Femur (tissue), 1 donor: ENCODE measurements around the gene ALOX5AP.

ENCODE experiments used
- DNase-seq: peaks from one replicate; pipeline ENCODE4 v3.0.0-alpha.2; 2017

Gene ALOX5AP

DNA sequence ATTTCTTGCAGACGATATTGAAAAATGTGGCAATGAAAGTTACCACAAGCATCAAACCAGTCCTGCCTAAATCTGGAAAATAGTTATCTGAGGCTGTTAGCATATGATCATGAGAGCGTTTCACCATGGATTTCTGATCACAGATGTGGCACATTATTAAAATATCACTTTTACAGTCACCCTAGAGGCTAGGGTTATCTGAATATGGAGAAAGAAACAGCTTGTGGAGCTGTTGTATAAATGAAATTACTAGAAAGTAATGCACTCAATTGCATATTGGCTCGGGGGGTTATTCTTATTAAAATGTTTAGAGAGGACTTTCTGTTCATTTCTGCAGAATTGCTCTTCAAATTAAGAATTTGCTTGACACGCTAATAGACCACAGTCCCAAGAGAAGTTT, 35.6 kb downstream of the ALOX5AP start:
- DNase-seq, result no peak

DNA sequence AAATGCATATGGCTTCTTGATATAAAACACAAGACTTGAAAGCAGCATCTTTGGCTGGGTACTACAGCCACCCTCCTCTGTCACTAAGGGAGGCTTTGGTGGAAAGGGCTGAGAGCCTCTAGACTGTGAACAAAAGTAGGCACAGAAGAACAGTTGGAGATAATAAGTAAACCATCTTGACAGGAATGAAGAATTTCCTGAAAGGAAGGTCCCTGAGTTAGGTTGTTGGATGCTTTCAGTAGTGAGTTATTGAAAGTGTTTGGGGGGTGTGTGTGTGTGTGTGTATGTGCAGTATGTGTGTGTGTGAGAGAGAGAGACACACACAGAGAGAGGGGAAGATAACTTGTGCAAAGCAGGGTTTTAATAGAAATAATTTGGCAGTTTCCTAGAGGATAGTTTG, 38.2 kb downstream of the ALOX5AP start:
- DNase-seq, result no peak

DNA sequence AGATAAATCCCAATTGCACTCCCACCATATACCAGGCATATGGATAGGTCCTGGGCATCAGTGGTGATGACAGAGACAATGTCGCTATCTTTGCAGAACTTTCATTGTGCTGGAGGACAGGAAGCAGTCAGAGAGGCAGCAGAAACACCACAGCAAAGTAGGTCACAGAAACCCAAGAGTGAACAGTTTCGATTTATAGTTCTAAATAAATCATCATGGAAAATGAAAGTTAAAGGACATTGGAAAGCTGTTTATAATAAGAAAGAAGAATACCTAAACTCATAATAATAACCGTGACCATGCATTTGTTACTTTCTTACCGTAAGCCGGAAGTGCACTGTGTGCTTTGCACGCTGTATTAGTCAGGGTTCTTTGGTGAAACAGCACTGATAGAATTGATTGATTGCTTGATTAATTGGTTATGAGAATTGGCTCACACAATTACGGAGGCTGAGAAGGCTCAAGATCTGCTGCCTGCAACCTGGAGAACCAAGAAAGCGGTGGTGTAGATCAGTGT, 38.9 kb downstream of the ALOX5AP start:
- no peak for DNase-seq

DNA sequence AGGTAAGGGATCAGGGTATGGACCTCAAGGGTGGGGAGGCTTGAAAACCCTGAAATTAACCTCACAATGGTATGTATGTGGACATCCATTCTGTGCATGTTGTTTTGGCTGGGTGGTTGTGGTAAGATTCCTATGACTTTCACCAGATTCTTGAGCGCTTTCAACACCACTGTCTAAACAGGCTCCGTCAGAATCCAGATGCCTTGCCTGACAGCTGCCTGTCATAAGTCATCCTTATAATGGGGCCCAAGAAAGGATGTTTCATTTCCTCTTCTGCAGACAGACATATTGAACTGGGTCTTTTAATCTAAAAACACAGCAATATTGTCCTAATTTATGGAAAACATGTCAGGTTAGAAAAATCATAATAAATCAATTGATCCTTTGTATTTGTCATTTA, 41.3 kb downstream of the ALOX5AP start:
- no peak for DNase-seq

DNA sequence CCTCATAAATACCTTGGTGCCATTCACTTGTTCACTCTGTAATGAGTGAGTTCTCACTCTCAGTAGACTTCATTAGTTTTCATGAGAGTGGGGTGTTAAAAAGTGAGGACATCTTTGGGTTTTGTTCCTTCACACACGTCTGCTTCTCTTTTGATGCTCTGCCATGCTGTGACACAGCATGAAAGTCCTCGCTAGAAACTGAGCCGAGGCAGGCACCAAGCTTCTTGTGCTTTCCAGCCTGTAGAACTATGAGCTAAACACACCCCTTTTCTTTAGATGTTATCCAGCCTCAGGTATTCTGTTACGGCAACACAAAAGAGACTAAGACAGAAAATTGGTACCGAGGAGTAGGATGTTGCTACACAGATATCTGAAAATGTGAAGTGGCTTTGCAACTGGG, 43.7 kb downstream of the ALOX5AP start:
- no peak for DNase-seq

DNA sequence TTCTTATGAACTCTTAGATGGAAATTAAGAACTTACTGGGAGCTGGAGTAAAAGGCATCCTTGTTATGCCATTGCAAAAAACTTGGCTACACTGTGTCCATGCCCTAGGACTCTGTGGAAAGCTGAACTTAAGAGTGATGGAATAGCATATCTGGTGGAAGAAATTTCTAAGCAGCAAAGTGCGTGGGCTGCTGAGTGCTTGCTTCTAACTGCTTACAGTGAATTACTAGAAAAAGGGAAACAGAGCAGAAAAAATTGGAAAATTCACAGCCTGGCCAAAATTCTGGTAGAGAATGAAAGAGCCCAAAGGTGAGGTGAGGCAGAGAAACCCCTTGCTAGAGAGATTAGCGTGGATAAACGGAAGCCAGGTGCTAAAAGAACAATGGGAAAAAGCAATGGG, 44.3 kb downstream of the ALOX5AP start:
- DNase-seq, result no peak

DNA sequence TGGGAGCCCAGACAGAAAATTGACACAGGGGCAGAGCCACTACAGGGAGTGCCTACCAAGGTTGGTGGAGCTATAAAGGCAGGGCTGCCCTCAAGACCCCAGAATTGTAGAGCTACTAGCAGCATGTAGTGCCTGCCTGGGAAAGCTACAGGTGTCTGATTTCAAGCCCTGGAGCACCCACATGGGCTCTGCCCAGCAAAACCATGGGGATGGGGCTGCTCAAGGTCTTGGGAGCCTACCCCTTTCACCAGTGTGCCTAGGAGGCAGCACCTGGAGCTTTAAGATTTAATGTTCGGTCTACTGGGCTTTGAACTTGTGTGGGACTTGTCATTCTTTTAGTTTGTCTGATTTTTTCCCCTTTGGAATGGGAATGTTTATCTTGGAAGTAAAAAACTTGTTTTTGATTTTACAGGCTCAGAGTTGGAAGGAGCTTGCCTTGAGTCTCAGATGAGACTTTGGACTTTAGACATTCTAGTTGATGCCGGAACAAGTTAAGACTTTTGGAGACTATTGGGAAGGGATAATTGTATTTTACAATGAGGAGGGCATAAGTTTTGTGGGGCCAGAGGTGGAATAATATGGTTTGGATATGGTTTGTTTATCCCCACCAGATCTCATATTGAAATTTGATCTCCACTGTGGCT, 45.1 kb downstream of the ALOX5AP start:
- DNase-seq, result no peak

DNA sequence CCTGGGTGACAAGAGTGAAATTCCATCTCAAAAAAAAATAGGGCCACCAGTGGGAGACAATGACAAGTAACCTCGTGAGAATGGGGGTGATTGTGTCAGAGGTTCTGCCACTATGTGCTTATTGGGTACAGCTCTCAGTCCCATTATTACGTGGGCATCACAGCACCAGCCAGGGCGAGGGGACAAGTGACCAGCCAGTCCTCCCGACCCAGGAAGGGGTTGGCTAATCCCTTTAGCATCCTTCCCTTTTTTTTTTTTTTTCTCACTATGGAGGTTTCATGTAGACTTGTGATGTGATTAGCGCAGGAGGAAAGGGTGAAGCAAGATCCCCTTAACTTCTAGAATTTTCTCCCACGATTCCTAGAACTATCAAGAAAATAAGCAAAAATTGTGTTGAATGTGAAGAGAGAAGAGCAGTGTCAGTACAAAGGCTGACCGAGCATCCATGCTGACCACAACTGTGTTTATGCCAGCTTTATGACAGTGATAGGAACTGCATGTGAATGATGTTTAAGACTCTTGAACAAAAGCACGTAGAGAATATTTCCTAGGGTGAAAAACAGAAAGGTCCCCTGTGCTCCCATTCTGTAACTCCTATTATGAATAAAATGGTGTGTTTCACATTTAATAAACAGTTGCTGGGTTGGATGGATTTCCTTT, 50.0 kb downstream of the ALOX5AP start:
- no peak for DNase-seq

DNA sequence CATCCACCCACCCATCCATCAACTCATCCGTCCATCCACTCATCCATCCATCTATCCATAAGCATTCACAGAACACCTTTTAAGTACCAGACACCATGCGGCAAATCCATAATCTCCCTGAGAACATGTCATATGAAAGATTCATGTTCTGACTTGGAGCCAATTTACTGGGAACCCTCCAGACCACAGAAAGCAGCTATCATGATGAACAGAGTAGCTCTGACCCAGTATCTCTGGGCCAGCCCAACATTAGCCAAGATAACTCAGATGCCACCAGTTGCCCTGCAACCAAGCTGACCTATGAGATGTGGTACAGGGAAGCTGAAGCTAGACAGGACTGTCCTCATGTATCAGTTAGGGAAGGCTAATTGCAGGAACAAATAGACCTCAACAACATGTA, 51.3 kb downstream of the ALOX5AP start:
- DNase-seq, result peak; percentile 1

DNA sequence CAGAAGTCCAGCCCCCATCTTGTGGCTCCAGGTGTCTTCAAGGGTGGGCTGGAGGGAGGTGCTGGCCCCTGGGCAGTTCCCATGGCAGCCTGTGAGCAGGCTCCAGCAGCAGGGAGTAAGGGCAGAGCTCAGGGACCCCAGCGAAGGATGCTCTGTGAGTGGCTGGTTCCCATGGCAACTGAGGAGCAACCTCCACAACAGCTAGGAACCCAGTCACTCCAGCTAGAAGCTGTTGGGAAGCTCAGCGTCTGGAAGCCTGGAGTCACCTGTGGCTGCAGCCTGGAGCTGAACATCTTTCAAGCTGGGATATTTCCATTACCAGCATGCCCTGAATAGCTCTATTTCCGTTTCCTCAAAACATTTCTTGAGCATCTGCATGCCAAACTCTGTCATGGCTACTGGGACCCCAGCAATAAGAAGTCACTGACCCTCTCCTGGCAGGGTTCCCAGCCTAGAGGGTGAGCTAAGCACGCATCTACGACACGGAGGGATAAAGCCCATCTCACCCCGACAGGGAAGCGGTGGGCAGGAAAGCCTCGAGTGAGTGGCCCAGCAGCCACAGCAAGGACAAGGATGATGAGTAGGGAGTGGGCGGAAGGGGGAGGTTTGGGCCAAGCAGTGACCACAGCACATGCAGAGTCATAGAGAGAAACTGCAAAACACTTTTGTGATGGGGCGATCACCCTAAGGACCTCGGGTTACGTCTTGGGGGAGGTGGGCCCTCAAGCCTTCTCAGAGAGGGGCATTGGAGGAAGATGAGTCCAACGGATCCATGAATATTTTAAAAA, 52.6 kb downstream of the ALOX5AP start:
- peak; percentile 8 for DNase-seq

DNA sequence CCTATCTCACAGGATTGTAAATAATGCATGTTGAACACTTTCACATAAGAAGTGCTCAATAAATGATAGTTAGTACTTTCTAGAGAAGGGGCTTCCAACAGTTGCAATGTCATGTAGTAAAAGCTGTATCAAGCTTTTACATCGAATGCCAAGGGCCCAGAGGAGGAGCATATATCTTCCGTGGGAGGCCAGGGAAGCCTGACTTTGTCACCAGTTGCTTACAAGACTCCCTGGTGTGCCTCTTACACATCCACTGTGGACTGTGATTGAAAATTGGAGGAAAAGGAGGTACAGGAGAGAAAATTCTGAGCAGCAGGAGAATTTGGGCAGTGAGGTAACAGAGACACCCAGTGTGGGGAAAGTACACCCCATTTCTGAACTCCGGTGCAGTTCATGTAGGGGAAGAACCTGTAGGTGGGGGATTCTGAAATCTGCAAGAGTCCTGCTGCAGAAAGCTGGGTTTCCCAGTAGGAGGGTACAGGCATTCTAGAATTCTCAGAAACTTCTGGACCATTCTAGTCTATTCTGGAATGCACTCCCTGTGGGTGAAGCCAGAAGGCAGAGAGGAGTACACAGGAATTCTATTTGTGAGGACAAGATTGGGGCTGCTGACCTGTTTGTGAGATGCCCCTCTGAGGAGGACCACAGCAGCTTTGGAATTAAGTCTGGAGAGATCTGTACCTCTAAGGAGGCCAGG, 54.0 kb downstream of the ALOX5AP start:
- no peak for DNase-seq

DNA sequence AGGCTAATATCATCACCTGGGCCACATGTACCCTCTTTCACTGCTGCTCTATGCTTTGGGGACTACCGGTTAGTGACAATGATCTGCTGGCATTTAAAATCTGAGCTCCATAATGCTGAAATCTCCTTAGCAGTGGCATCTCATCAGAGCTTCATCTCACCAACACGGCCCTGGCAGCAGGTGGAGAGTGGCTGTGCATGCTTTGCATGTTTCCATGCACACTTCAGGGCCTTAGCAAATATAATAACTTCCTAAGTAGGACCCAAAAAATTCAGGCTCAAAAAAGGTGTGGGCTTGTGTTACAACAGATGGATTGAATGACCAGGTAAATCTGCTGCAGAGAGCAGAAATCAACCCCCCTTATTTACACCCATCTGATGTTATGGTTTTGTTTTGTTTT, 55.2 kb downstream of the ALOX5AP start:
- no peak for DNase-seq

DNA sequence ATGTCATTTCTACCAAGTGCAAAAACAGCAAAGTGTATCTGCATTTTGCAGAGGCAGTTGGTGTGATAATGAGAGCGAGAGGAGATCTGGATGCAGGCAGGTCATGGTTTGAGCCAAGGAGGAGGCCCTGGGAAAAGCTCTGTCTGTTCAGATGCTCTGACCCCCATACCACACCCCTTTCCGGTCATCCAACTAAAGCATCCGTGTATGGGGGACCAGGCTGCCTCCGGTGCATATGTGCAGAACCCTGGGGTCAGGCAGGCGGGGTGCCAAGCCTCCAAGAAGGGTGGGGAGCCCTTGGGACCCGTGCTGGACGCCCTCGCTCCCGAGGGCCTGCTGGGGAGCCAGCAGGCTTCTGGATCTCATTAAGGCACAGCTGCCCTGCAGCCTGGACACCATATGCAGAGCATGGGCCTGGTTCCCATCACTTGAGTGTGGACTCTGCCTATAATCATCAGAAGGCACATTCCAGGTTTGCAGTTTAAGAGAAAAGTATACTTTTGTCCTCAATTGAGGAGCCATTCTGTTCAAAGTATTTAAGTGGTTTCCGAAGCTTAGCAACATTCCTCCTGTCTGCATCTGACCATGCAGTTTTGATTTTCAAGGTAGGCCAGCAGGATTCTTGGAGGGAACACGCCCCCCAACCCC, 56.1 kb downstream of the ALOX5AP start:
- peak; percentile 75 for DNase-seq

DNA sequence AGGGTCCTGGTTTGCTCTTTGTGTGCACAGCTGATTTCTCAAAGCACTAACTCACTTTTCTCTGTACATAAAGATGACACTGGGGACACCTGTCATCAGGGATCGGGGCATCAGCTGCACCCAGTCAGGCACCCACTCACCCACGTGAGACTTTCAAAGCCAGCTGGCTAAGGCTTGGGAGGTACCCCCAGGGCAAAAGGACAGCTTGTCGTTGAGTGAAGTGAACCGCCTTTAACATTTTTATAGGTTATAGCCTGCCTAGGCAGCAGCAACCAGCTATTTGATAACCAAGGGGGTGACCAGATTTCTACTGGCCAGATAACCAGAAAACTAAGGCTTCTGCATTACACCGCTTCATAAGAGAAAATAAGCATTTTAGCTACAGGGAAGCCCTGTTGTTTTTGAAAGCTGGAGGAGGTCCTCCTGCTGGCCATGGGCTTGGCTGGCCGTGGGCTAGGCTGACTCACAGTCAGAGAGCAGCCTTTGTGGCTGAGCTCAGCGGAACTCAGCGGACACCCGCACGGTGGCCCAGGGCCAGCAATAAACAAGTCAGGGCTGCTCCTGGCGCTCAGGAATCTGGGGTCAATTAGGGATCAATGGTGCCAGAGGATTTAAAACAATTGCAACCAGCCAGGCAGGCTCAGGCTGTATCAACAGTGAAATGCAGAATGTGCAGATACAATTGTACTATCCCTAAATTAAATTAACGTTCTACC, 57.1 kb downstream of the ALOX5AP start:
- peak; percentile 86 for DNase-seq

DNA sequence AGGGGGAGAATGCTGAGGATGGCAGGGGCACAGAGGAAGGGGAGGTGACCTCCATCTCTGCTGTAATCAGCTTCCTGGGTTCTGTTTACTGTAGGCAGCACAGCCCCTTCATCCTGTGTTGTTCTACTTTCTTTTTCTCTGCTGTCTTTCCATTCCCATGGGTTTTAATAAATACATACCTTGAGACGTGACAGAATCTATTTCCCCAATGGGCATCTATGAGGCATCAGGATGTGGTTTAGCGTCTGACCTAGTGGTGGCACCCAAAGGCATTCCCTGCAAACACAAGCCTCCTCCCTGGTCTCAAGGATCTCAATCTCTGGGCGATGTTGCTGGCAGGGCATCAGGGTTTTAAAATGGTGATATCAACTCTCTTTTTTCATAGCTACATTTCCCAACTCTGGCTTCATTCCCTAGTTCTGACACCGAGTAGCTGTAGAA, 60.8 kb downstream of the ALOX5AP start:
- DNase-seq, result no peak

DNA sequence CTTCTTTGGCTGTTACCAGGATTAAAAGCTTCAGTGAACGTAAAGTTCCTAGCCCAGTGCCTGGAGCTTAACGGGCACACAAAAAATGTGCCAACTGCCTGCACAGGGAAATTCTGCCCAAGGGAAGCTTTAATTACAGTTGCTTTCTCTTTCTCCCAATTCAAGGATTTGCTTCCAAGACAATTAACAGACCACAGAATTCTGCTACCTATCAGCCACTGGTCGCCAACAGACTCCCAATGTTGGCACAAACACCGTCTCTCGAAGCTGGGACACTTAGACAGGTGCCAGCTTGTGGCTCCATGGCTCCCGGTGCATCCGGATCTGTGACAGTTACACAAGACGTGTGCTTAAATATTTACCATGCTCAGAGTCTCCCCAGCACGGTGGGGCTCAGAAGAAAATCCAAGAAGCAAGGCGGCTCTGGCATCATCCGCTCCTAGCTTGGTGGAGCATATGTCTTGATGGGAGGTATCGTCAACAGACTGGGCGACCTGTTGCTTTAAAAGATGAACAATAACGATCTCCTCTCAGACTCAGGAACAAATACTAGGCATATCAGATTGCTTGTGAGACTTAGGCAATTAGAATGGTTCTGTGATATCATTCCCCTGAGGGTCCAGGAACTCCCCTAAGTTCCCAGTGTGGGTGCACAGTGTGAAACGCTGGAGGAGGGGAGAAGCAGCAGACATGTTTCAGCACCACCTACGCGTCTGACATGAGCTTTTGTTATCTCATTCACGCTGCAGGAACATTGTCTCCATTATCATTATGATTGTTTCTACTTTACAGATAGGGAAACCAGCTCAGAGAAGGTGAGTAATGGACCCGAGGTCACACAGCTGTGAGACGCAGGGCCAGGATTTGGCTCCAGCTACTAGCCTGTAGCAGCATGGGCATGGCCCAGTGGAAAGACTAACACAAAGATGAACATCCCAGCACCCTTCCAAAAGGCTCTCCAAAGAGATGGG, 61.6 kb downstream of the ALOX5AP start:
- no peak for DNase-seq

DNA sequence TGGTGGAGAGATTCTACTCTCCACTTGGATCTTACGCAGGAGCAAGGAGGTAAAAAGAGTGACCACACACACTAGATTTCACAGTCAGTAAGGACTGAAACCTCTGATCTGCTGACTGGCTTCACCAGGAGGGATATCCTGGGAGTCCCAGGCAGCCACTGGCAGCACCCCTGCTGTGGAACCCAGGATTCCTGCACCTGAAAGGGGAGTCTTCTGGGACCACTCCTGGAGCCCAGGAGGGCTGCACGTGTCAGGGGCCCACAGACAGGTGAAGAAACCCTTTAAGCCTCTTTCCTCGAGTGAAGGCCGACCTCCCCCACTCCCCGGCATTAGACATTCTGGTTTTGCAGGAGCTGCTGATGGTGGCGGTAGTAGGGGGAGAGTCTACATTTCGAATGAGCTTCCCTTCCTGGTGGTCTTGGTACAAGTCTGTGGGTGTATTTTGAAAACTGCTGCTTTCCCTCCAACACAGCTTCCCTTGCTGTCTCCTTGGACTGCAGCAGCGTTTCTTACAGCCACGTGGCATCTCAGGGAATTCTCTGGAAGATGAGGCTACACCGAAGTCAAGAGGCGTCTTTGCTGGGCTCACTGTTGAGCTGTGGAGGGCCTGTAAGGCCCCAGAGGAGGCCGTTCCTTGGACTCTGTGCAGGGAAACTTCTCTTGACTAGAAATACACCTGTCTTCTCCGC, 62.6 kb downstream of the ALOX5AP start:
- no peak for DNase-seq

DNA sequence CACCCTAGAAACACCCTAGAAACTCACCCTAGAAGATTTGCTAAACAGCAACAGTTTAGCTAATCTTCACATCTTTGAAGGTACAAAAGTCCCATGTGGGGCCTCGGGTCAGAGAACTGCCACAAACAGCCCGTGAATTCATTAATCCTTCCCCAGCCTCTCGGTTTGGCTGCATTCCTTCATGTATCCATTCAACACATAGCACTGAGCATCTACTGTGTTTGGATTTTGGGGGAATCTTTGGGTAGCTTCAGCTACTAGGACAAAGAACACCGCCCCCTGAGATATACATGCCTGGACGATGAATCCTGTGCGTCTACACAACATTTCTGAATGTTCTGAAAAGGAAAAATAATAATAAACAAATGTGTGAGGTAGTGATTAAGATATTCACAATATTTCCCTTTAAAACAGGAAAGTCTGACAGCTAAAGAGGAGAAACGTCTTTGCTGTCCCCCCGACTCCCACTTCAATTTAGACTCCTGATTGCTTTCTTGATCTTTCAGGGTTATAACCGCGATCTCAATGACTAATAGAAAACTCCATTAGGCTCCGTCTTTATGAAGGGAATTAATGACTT, 63.5 kb downstream of the ALOX5AP start:
- no peak for DNase-seq

DNA sequence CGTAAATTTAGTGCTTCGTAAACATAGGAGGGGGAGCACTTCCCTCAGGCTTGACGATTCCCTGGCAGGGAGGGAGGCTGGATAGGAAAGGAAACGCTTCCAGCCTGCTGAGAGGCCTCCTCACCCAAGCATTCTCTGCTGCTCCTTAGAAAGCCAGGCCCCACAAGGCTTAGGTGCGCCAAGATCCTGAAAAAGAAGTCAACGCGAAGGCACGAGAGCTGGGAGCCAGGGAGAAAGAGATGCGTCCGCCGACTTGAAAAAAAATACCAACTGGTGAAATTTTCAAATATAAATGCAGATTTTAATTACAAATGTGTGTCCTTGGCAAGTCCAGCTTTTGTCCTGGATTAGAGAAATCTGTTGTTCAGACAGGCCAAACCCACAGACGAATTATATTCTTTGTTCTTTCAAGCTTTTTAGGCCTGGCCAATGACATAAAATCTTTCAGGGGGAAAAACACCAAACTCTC, 64.0 kb downstream of the ALOX5AP start:
- peak; percentile 45 for DNase-seq

DNA sequence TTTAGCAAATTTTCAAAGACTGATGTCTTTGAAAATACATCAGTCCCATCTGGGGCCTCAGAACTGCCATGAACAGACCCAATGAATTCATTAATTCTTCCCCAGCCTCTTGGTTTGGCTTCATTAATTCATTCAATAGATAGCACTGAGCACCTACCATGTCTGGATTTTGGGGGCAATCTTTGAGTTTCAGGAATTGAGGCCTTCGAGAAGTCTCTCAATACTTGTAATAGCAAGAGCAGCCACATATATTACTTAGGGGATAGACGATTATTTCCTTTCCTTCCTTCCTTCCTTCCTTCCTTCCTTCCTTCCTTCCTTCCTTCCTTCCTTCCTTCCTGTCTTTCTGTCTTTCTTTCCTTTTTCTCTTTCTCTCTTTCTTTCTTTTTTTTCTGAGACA, 64.8 kb downstream of the ALOX5AP start:
- DNase-seq, result no peak
